DOHH2 (cell line): ENCODE results near the gene ENO2.
A peak's percentile ranks its signal among the peaks of the same experiment; 100 is the strongest.
"Not testable (repeated sequence)": the region's sequence is repeated elsewhere in the genome, so short reads cannot be mapped to it uniquely, and the experiment has no call there.

Experiments
- H3F3A ChIP-seq: fragments of 200-600 bp; sonication (generic), shearing (Covaris generic); 2 replicates; pipeline ENCODE4 v1.6.0; 2016; ENCODE audit warnings: antibody characterized with exemption, mild to moderate bottlenecking; ENCODE audit not compliant: control insufficient read depth, insufficient read depth
- H3K27ac ChIP-seq: fragments of 200-600 bp; sonication (generic); 2 replicates; pipeline ENCODE4 v1.5.1; 2014; ENCODE audit warnings: low read depth, mild to moderate bottlenecking, low read length, moderate library complexity
- H3K27me3 ChIP-seq: fragments of 200-600 bp; sonication (generic); 2 replicates; pipeline ENCODE4 v1.6.1; 2014; ENCODE audit warnings: mild to moderate bottlenecking, low read length, mixed read lengths; ENCODE audit not compliant: control insufficient read depth
- H3K36me3 ChIP-seq: fragments of 200-600 bp; sonication (generic); 2 replicates; pipeline ENCODE4 v1.6.1; 2014; ENCODE audit warnings: mild to moderate bottlenecking, low read length, moderate library complexity, mixed read lengths; ENCODE audit not compliant: control insufficient read depth
- H3K4me1 ChIP-seq: fragments of 200-600 bp; sonication (generic); 2 replicates; pipeline ENCODE4 v1.6.1; 2014; ENCODE audit warnings: mild to moderate bottlenecking, low read length, mixed read lengths; ENCODE audit not compliant: control insufficient read depth
- H3K4me2 ChIP-seq: fragments of 200-600 bp; sonication (generic); 2 replicates; pipeline ENCODE4 v1.6.0; 2014; ENCODE audit warnings: mild to moderate bottlenecking, low read length, moderate library complexity
- H3K4me3 ChIP-seq: fragments of 200-600 bp; sonication (generic); 2 replicates; pipeline ENCODE4 v1.5.1; 2014; ENCODE audit warnings: mild to moderate bottlenecking, low read length, mixed read lengths
- H3K79me2 ChIP-seq: fragments of 200-600 bp; sonication (generic); 2 replicates; pipeline ENCODE4 v1.6.1; 2014; ENCODE audit warnings: mild to moderate bottlenecking, low read length, mixed read lengths; ENCODE audit not compliant: control insufficient read depth
- H3K9me2 ChIP-seq: fragments of 200-600 bp; sonication (generic); replicated peaks from 2 replicates; pipeline ENCODE4 v1.6.1; 2014; ENCODE audit warnings: mild to moderate bottlenecking, low read length, mixed read lengths; ENCODE audit not compliant: control insufficient read depth
- H3K9me3 ChIP-seq: fragments of 200-600 bp; sonication (generic); 2 replicates; pipeline ENCODE4 v1.6.1; 2014; ENCODE audit warnings: antibody characterized with exemption, low read length, mixed read lengths; ENCODE audit not compliant: control insufficient read depth, insufficient read depth
- H4K20me1 ChIP-seq: fragments of 200-600 bp; sonication (generic); 2 replicates; pipeline ENCODE4 v1.6.0; 2014; ENCODE audit warnings: low read depth, mild to moderate bottlenecking, antibody characterized with exemption, low read length, moderate library complexity; ENCODE audit not compliant: control insufficient read depth, insufficient read depth
- EZH2phosphoT487 ChIP-seq: fragments of 200-600 bp; sonication (generic); IDR thresholded peaks from 2 replicates; pipeline ENCODE4 v1.6.1; 2017; ENCODE audit warnings: borderline replicate concordance, mild to moderate bottlenecking, antibody characterized with exemption, low read length, moderate library complexity, mixed read lengths
- TF ChIP-seq, protein P1 (sequence below): fragments of 200-600 bp; sonication (generic); IDR thresholded peaks from one replicate; pipeline ENCODE4 v1.5.1; 2014; ENCODE audit warnings: antibody characterized with exemption, mild to moderate bottlenecking, low read depth, low read length; ENCODE audit not compliant: poor library complexity, severe bottlenecking

Gene ENO2

DNA sequence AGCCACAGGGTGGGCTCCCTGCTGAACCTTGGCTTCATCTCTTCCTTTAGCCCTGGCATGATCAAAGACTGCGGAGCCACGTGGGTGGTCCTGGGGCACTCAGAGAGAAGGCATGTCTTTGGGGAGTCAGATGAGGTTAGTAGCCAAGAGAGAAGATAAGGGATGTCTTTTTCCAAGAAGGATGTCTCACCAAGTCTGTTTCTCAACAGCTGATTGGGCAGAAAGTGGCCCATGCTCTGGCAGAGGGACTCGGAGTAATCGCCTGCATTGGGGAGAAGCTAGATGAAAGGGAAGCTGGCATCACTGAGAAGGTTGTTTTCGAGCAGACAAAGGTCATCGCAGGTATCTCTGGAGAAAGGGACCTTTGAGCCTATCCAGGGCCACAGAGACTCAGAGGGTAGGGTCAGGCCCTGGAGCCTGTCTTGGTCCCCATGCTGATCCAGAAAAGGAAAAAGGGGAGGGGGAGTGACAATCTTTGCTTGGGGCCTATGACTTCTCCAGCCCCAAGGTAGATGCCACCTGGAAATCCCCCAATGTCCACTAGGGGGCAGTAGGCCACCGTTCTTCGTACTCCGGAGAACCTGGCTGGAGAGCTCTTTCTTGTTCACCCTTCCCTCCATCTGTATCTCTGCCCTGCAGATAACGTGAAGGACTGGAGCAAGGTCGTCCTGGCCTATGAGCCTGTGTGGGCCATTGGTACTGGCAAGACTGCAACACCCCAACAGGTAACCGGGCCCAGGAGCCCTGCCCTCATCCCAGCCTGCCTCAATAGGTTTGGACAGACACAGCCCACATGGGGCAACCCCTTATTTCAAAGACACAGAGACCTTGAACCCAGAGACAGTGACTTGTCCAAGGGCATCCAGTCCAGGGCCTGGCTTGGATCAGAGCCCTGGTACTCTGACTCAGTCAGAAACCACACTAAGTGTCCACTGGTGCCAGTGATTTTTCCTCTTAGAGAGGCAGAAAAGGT lies 45.0 kb upstream of the ENO2 start:
- Histone ChIP-seq H3K9me3 (no peaks in the 10 kb centered on the region), H3K4me2 (peak overlapping the region; percentile 88), H3K27ac (peak overlapping the region; percentile 85), H3K4me3 (peak overlapping the region; percentile 99), H3K79me2 (peaks cover 40% of the 10 kb centered on the region), H3K9me2 (no peaks in the 10 kb centered on the region), H3K36me3 (peaks cover 78% of the 10 kb centered on the region), H3K4me1 (peaks cover 56% of the 10 kb centered on the region), H3K27me3 (no peaks in the 10 kb centered on the region; the same call in 1 of the 2 replicates), H4K20me1 (peaks cover 24% of the 10 kb centered on the region), H3F3A (peaks cover 34% of the 10 kb centered on the region)
- TF ChIP-seq, protein P1, sequence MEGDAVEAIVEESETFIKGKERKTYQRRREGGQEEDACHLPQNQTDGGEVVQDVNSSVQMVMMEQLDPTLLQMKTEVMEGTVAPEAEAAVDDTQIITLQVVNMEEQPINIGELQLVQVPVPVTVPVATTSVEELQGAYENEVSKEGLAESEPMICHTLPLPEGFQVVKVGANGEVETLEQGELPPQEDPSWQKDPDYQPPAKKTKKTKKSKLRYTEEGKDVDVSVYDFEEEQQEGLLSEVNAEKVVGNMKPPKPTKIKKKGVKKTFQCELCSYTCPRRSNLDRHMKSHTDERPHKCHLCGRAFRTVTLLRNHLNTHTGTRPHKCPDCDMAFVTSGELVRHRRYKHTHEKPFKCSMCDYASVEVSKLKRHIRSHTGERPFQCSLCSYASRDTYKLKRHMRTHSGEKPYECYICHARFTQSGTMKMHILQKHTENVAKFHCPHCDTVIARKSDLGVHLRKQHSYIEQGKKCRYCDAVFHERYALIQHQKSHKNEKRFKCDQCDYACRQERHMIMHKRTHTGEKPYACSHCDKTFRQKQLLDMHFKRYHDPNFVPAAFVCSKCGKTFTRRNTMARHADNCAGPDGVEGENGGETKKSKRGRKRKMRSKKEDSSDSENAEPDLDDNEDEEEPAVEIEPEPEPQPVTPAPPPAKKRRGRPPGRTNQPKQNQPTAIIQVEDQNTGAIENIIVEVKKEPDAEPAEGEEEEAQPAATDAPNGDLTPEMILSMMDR: peak; percentile 83
- no peak for TF ChIP-seq EZH2phosphoT487

DNA sequence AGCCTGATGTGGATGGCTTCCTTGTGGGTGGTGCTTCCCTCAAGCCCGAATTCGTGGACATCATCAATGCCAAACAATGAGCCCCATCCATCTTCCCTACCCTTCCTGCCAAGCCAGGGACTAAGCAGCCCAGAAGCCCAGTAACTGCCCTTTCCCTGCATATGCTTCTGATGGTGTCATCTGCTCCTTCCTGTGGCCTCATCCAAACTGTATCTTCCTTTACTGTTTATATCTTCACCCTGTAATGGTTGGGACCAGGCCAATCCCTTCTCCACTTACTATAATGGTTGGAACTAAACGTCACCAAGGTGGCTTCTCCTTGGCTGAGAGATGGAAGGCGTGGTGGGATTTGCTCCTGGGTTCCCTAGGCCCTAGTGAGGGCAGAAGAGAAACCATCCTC lies 44.1 kb upstream of the ENO2 start:
- peaks cover 76% of the 10 kb centered on the region for H3K36me3 ChIP-seq
- H3K9me3 ChIP-seq, H3K4me3 ChIP-seq, H3K9me2 ChIP-seq, H3K27me3 ChIP-seq, H3K27ac ChIP-seq: not testable (repeated sequence)
- peak overlapping the region; percentile 88; the same call in 1 of the 2 replicates for H3K4me2 ChIP-seq
- H3F3A ChIP-seq: peaks cover 34% of the 10 kb centered on the region
- H3K79me2 ChIP-seq: peaks cover 40% of the 10 kb centered on the region
- H3K4me1 ChIP-seq: peaks cover 56% of the 10 kb centered on the region
- H4K20me1 ChIP-seq: peaks cover 24% of the 10 kb centered on the region

DNA sequence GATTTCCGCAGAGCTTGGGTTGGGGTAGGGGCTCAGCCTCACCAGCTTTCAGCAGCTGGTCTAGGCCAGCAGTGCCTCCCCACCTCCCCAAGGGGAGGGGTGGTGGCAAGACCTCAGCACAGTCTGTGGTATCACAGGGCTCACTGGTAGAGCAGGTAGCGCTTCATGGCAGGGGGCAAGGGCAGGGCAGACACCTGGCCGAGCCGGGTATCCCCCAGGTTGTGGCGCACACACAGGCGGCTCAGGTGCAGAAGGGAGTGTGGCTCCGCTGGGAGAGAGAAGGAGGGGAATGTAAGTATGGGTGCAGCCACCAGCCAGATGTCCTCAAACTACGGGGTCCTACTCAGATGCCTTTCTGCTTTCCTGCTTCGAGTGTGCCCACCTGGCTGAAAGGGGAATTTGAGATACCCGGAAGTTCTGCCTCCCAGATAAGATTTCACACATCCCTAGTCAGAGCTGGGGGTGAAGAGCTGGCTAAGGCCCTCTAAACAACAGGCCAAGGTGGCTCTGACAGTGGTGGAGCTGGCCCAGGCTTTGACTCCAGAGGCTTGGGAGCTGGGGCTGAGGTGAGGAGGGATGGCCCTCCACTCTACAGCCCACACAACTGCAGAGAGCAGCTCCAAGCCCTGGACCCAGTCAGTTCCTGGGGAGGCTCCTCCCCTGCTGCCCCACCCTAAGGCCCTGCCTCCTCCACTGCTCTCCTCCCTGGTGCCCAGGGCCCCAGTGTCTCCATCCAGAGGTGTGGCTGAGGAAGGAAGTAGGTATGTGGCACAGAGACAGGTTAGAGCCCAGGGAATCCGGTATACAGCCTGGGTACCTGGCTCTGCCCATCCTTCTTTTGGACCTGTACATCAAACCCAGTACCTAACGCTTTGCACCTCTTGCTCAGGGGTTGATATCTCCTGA lies 43.1 kb upstream of the ENO2 start:
- Histone ChIP-seq H3K4me2 (peak overlapping the region; percentile 88), H3K4me1 (peaks cover 55% of the 10 kb centered on the region), H3K9me2 (no peaks in the 10 kb centered on the region), H3K9me3 (no peaks in the 10 kb centered on the region), H3K4me3 (peak overlapping the region; percentile 78), H3K27me3 (no peaks in the 10 kb centered on the region; the same call in 1 of the 2 replicates), H3K27ac (peak overlapping the region; percentile 42), H3F3A (peaks cover 34% of the 10 kb centered on the region), H4K20me1 (peaks cover 24% of the 10 kb centered on the region), H3K79me2 (peaks cover 40% of the 10 kb centered on the region), H3K36me3 (peaks cover 69% of the 10 kb centered on the region)
- TF ChIP-seq, protein P1: no peak
- no peak for TF ChIP-seq EZH2phosphoT487
